Measurements from ENCODE around the gene PRAC1.
"Not testable (repeated sequence)": the region's sequence is repeated elsewhere in the genome, so short reads cannot be mapped to it uniquely, and the experiment has no call there.

PRAC1 gene

DNA sequence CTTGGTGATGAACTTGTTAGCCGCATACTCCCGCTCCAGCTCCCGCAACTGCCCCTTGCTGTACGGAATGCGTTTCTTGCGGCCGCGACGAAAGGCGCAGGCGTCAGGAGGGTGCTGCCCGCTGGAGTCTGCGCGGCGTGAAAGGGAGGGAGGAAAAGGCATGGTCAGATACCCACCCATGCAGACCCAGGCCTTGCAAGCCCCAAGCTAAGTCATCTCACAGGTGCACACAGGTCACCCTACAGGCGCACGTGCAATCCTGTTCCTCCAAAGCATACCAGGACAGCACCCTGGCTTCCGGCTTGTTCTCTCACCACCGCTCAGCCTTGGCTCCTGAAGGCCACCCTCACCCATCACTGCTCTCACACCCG is 4.6 kb upstream of the PRAC1 start:
- DNase-seq (ENCODE audit: low read depth): no peak

DNA sequence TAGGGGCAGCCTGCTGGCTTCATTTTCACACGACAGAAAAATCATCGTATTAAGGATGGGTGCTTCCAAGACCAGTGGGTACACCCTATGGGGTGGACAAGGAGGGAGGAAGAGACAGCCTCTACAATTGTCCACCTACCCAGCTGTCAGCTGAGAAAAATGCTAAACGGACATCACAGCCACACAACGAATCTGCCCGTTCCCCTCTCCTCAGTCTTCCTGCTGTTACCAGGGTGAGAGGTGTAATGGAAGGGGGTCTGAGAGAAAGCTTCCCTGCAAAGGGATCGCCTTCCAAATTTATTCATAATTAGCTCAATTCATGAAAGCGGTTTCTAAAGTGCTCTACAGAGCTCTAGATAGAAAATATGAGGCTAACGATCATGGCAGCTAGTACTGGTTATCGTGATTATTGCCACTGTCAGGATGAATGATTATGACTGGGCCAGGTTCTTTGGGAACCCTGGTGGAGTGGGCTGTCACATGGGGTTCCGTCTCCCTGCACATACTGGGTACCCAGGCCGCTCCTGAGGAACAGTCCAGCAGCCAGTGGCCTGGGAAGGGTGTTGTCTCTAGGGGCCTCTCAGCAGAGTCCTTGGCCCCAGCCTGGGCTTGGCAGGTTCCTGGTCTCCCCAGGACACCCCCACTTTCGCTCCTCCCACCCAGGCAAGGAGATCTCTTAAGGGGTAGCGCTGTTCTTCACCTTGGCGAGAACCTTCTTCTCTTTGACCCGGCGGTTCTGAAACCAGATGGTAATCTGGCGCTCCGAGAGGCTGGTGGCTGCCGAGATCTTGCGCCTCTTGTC is 4.0 kb upstream of the PRAC1 start:
- DNase-seq (ENCODE audit: low read depth): no peak

DNA sequence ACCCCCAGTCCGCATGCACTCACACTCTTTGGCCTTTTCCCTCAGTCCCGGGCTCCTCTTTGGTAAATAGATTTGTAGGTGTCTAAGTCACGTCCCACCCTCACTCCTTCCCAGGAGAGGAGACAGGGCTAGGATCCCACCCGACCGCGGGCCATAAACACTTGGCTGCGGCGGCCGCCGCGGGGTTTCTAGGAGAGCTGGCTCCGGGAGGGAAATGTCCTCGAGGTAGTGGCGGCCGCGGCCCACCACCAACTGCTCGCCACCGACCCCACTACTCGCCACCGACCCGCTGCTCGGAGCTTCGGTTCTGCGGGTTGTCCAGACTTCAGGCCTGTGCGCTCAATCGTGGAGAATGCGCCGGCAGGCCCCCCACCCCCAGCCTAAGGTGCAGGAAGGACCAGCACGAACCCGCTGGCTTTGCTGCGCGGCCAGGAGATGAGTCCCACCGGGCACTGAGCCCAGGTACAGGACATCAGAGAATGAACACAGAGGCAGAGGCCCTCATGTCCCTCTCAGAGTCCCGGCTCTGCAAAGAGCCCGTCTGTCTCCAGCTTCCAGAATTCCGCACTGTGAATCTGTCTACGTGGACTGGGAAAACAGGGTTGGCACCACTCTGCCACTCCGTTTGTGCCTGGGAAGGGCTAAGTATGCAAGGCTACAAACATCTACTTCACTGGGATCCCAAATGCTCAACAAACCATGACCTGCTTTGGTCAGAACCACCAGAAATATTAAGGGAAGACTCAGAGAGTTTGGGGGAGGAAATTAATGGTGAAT is 3.2 kb upstream of the PRAC1 start:
- no peak for DNase-seq (ENCODE audit: low read depth)

- DNase-seq (ENCODE audit: low read depth): no peak
These were observed 2.6 kb upstream of the PRAC1 start for GRCh38 chr17:48725004-48725287.

DNA sequence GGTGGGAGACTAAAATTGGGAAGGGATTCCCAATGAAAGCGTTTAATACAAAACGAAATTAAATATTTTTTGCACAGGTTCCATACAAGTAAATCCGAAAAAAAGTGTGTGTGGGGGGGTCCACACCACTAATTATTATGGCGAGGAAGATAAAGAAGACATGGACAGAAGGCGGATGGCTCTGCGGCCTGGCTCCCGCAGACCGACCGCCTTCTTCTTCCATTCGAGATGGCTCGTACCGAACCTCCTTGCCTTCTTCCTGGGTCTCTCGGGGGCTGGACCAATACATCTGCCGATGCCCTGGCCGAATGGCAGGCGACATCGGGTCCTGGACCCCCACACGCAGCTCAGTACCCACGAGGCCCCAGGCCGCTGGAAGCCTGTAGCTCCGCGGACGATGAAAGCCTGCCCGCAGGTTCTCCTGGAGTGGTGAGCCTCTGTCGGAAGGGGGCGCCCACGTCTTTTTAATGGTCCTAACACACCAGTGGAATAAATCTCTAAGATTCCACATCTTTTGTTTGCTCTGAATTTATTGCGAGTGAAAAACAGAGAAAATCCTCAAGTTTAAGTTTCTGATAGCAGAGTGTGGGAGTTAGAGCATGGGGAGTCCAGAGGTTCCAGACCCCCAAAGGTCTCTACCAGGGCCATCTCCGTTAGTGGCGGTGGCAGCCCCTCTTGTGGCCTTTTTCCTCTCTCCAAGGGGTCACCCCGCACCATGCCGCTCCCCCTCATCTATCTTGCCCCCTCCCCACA is 2.1 kb upstream of the PRAC1 start:
- DNase-seq (ENCODE audit: low read depth): no peak

DNA sequence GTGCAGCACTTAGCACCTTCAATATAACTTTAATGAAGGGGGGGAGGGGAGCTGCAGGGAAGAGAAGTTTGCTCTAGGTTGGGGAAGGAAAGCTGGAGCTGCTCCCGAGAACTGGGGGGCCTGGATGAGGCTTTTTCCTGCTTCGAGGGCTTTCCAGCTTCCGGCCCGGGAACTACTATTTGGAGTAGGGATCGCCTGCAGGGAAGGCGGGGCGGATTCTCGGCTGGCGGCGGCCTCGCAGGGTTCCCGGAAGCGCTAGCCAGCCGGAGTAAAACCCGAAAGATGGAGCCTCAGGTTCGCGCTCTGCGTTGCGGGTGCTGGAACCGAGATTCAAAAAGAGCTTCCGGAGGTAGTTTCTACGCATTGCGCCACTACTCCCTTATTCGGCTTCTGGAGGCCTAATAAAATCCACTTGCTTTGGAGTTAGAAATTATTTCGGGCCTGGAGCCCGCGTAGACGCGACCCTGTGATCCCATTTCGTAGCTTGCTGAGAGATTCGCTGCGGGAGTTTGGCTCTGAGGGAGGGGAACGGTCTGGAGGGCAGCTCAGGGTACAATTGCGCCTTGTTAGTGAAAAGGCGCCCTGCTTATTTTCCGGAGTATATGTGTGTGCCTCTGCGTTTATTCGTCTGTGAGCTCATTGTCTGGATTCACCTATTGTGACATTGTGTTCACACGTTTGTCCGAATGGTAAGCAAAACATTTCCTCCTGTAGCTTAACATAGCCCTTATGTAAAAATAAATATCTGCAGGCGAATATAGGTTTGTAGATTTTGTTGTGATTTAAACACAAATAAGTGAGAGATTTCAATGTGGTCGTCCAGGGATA is 1.3 kb upstream of the PRAC1 start:
- no peak for DNase-seq (ENCODE audit: low read depth)

- no peak for DNase-seq (ENCODE audit: low read depth)
These were observed 651 bp upstream of the PRAC1 start, which contains the start of gene PRAC2 for GRCh38 chr17:48722915-48723422. Gene PRAC2, plus strand, starts transcription at chr17:48723185. Its CDS starts 1,226 bp downstream, at chr17:48724411.

- DNase-seq (ENCODE audit: low read depth): no peak
These were observed 1.3 kb downstream of the PRAC1 start for GRCh38 chr17:48721009-48721402.

GRCh38 chr17:48720266-48721008 is 1.9 kb downstream of the PRAC1 start:
- DNase-seq (ENCODE audit: low read depth): no peak

- no peak for DNase-seq (ENCODE audit: low read depth)
These were observed 2.6 kb downstream of the PRAC1 start for GRCh38 chr17:48719642-48720265.

GRCh38 chr17:48718761-48719641 is 3.3 kb downstream of the PRAC1 start:
- DNase-seq (ENCODE audit: low read depth): no peak

GRCh38 chr17:48718227-48718760 is 4.0 kb downstream of the PRAC1 start:
- DNase-seq (ENCODE audit: low read depth): no peak

DNA sequence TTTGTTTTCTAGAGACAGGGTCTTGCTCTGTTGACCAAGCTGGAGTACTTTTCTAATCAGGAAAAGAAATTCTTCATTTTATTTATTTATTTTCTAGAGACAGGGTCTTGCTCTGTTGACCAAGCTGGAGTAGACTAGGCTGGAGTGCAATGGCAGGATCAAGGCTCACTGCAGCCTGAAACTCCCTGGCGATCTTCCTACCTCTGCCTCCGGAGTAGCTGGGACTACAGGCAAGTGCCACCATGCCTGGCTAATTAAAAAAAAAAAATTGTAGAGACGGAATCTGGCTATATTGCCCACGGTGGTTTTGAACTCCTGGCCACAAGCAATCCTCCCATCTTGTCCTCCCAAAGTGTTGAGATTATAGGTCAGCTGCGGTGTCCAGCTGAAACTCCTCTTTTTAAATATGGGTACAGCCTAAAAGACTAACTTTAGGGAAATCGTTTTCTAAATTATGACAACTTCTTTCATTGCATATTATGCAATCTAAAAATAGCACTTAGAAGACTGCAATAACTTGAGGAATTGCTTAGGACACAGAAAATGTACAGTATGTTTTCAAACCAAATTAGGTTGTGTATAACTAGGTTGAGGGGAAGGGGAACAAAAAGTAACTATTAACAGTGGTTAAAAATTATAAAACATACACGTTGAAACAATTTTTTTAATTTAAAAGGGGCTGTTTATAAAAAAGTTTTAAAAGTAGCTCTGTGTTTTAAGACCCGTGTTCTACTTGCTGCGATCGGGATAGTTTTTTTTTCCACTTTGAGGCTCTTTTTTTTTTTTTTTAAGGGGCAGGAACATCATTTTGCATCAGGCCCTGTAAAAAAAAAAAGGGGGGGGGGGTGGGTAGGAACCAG is 4.7 kb downstream of the PRAC1 start:
- no peak for DNase-seq (ENCODE audit: low read depth)

- not testable (repeated sequence) for DNase-seq (ENCODE audit: low read depth)
These were observed 5.8 kb downstream of the PRAC1 start for GRCh38 chr17:48716549-48716948.

DNA sequence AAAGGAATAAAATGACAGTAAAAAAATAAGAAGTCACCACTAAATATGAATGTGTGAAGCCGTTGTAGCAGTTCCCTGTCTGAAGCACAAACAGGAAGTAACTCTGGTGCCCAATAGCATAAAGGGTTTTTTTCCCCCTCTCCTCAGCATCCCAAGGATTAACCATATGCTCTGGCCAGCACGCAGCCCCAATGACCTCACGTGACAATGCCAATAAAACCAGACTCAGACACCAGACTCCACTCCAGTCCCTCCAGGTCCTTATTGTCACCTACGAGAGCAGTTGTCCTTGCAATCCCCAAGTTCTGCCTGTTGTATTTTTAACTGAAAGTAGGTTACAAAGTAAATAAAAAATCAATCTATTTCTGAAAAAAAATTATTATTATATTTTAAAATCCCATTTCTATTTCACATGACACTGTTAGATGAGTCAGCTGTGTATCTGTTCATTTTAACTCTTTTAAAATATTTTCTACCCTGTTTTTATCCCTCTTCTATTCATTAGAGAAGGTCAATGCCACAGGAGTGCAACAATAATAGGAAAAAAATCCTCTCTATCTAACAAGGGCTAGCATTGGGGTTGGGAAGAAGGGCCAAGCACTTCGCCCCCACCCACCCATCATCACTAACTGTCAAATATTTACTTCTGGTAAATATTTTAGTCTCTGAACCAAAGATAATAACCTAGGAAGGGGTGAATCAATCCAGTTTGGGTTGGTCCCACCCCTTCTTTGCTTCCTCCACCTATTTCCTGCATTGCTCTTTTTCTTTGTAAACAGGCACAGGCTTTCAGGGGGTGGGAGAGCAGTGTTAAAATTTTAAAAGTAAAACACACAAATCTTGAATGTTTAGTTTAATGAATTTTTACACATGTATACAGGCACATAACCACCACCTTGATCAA is 6.6 kb downstream of the PRAC1 start:
- DNase-seq (ENCODE audit: low read depth): no peak

DNA sequence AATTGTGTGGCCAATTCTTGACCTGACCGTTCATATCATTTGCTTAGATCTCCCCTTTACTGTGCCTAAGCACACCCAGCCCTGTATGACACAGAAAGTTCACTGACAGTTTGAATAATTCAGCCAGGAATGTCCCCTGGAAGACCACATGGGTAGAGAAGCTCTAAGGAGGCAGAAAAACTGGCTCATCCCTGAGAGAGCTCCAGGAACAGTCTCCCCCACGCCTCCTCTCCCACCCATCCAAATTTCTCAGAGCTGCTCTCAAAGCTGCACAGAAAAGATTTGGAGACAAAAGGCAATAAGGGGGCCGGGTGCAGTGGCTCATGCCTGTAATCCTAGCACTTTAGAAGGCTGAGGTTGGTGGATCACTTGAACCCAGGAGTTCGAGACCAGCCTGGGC is 11.2 kb downstream of the PRAC1 start:
- no peak for DNase-seq (ENCODE audit: low read depth)

Measured in GM04503 (cell line).